SK-N-SH (cell line): ENCODE measurements around the gene ABLIM1. TPM values are rescaled to one million over a fixed set of nuclear protein-coding genes. Genes with fewer than 3 reads are reported as not detected.

Experiments
- CTCF ChIA-PET: fragments of 300-600, 350-600 bp; formaldehyde crosslinking; extraction: SDS; loops from one replicate; lab custom pipeline; 2021; lab: Yijun Ruan, JAX
- POLR2A ChIA-PET: fragments of 350-600 bp; sonication (Branson Sonifier 250); formaldehyde crosslinking; extraction: SDS; loops from one replicate; lab custom pipeline; 2020; ENCODE audit warnings: antibody characterized with exemption, inconsistent platforms; lab: Yijun Ruan, JAX
- DNase-seq: peaks from one replicate; pipeline ENCODE4 v3.0.0; 2012
- H2AFZ ChIP-seq: fragments of 200-600 bp; sonication (generic); 2 replicates; pipeline ENCODE4 v1.8.1; 2016; ENCODE audit warnings: antibody characterized with exemption, mild to moderate bottlenecking, low read depth
- H3F3A ChIP-seq: fragments of 200-600 bp; sonication (generic); replicated peaks from 2 replicates; pipeline ENCODE3; 2016; ENCODE audit warnings: antibody characterized with exemption, mild to moderate bottlenecking; ENCODE audit not compliant: insufficient read depth
- H3K27ac ChIP-seq, 2 experiments: fragments of 200-500 bp in 1 of 2; fragments of 200-600 bp in 1 of 2; sonication (Bioruptor generic) in 1 of 2; sonication (generic), shearing (Covaris generic) in 1 of 2; 2 replicates each; pipeline versions ENCODE4 v1.5.1 to v1.6.1; 2014 to 2016; ENCODE audit warnings: low read depth in 2 of 2, inconsistent platforms in 1 of 2, low read length in 1 of 2, mild to moderate bottlenecking in 1 of 2, mixed read lengths in 1 of 2
- H3K27me3 ChIP-seq: fragments of 200-600 bp; sonication (generic), shearing (Covaris generic); 2 replicates; pipeline ENCODE4 v1.6.1; 2016; ENCODE audit warnings: mixed run types; ENCODE audit not compliant: insufficient read depth
- H3K36me3 ChIP-seq, 2 experiments: fragments of 200-500 bp in 1 of 2; fragments of 200-600 bp in 1 of 2; sonication (Bioruptor generic) in 1 of 2; sonication (generic) in 1 of 2; replicated peaks in 1 of 2; 2 replicates each; pipeline versions ENCODE3 to v1.5.1; 2014 to 2016; ENCODE audit warnings: low read length in 1 of 2, mild to moderate bottlenecking in 1 of 2; ENCODE audit not compliant: insufficient read depth in 2 of 2, control insufficient read depth in 1 of 2
- H3K4me1 ChIP-seq, 2 experiments: fragments of 200-500 bp in 1 of 2; fragments of 200-600 bp in 1 of 2; sonication (Bioruptor generic) in 1 of 2; sonication (generic), shearing (Covaris generic) in 1 of 2; 2 replicates each; pipeline versions ENCODE4 v1.5.1 to v1.6.1; 2014 to 2016; ENCODE audit warnings: low read depth in 1 of 2, low read length in 1 of 2, mixed run types in 1 of 2; ENCODE audit not compliant: insufficient read depth in 2 of 2, control insufficient read depth in 1 of 2
- H3K4me2 ChIP-seq: fragments of 200-600 bp; sonication (generic), shearing (Covaris generic); 2 replicates; pipeline ENCODE4 v1.6.1; 2017; ENCODE audit warnings: mixed run types
- H3K4me3 ChIP-seq, 2 experiments: fragments of 200-500 bp in 1 of 2; fragments of 200-600 bp in 1 of 2; sonication (Bioruptor generic) in 1 of 2; sonication (generic), shearing (Covaris generic) in 1 of 2; 2 replicates each; pipeline versions ENCODE4 v1.5.1 to v1.8.1; 2014 to 2016; ENCODE audit warnings: low read depth in 2 of 2, inconsistent platforms in 1 of 2, low read length in 1 of 2, mild to moderate bottlenecking in 1 of 2, mixed read lengths in 1 of 2, moderate library complexity in 1 of 2
- H3K79me2 ChIP-seq: fragments of 200-600 bp; sonication (generic); 2 replicates; pipeline ENCODE4 v1.8.1; 2017; ENCODE audit warnings: mild to moderate bottlenecking; ENCODE audit not compliant: insufficient read depth
- H3K9ac ChIP-seq: fragments of 200-600 bp; sonication (generic); 2 replicates; pipeline ENCODE4 v1.6.1; 2017; ENCODE audit warnings: mixed run types
- H3K9me2 ChIP-seq: fragments of 200-600 bp; sonication (generic); 2 replicates; pipeline ENCODE4 v1.6.1; 2017; ENCODE audit warnings: mixed run types
- H3K9me3 ChIP-seq: fragments of 200-600 bp; sonication (generic); 2 replicates; pipeline ENCODE4 v1.6.1; 2017; ENCODE audit warnings: mixed run types, mild to moderate bottlenecking, moderate library complexity
- H4K20me1 ChIP-seq: fragments of 200-600 bp; sonication (generic); 2 replicates; pipeline ENCODE4 v1.6.1; 2017; ENCODE audit warnings: mild to moderate bottlenecking, mixed run types; ENCODE audit not compliant: insufficient read depth
- EP300 ChIP-seq, 2 experiments: IDR thresholded peaks; 2 replicates each; pipeline versions ENCODE4 v1.4.0 to v1.6.1; 2012; ENCODE audit warnings: borderline replicate concordance in 1 of 2, low read depth in 1 of 2, low read length in 1 of 2
- EZH2phosphoT487 ChIP-seq: fragments of 200-600 bp; sonication (generic); IDR thresholded peaks from 2 replicates; pipeline ENCODE4 v1.6.1; 2017; ENCODE audit warnings: low read depth, mixed run types, mild to moderate bottlenecking, antibody characterized with exemption, moderate library complexity, borderline replicate concordance
- GABPA ChIP-seq: IDR thresholded peaks from 2 replicates; pipeline ENCODE4 v1.4.0; 2012; ENCODE audit warnings: low read depth, mild to moderate bottlenecking
- JUND ChIP-seq: IDR thresholded peaks from 2 replicates; pipeline ENCODE4 v1.4.0; 2012
- MAX ChIP-seq: IDR thresholded peaks from 2 replicates; pipeline ENCODE4 v1.4.0; 2012; ENCODE audit warnings: low read depth
- MXI1 ChIP-seq: IDR thresholded peaks from 2 replicates; pipeline ENCODE4 v1.6.1; 2012; ENCODE audit warnings: mild to moderate bottlenecking, low read depth, low read length, improper control_type of control experiment
- NRF1 ChIP-seq: IDR thresholded peaks from 2 replicates; pipeline ENCODE4 v1.6.1; 2012; ENCODE audit warnings: low read depth, mild to moderate bottlenecking, low read length
- RAD21 ChIP-seq: IDR thresholded peaks from 2 replicates; pipeline ENCODE4 v1.6.1; 2012; ENCODE audit warnings: mild to moderate bottlenecking, low read length
- REST ChIP-seq: IDR thresholded peaks from 2 replicates; pipeline ENCODE4 v1.6.1; 2012; ENCODE audit warnings: mild to moderate bottlenecking, low read depth, low read length, moderate library complexity
- RFX5 ChIP-seq: IDR thresholded peaks from 2 replicates; pipeline ENCODE4 v1.6.1; 2012; ENCODE audit warnings: mild to moderate bottlenecking, improper control_type of control experiment, low read length
- SMC3 ChIP-seq: IDR thresholded peaks from 2 replicates; pipeline ENCODE4 v1.6.1; 2012; ENCODE audit warnings: low read depth, low read length, improper control_type of control experiment
- TAF1 ChIP-seq: IDR thresholded peaks from 2 replicates; pipeline ENCODE4 v1.6.1; 2012; ENCODE audit warnings: low read depth, mild to moderate bottlenecking, low read length, moderate library complexity, borderline replicate concordance
- TEAD4 ChIP-seq: IDR thresholded peaks from 2 replicates; pipeline ENCODE4 v1.4.0; 2012; ENCODE audit warnings: mild to moderate bottlenecking, borderline replicate concordance; ENCODE audit not compliant: insufficient read depth
- YY1 ChIP-seq: IDR thresholded peaks from 2 replicates; pipeline ENCODE4 v1.4.0; 2012; ENCODE audit warnings: low read depth, mild to moderate bottlenecking
- ZBTB33 ChIP-seq: IDR thresholded peaks from 2 replicates; pipeline ENCODE4 v1.4.0; 2012; ENCODE audit warnings: low read depth, borderline replicate concordance
- WGBS: methylation state at CpG from one replicate; pipeline ENCODE4 v1.1.6; 2017; ENCODE audit warnings: low lambda C conversion rate; 5-methylcytosine and 5-hydroxymethylcytosine counted together
- polyA plus RNA-seq, 3 experiments: library from polyadenylated mRNA; depleted of rRNA; stranded (reverse); fragments of >200 nt; gene quantifications; 2 replicates each; pipeline ENCODE4 v1.2.3, GENCODE V29; 2012
- TF ChIP-seq, protein P1 (sequence below): fragments of 200-600 bp; sonication (generic); IDR thresholded peaks from 2 replicates; pipeline ENCODE4 v1.6.1; 2017; ENCODE audit warnings: antibody characterized with exemption, mild to moderate bottlenecking, moderate library complexity
- TF ChIP-seq, protein P2 (sequence below): fragments of 150-350 bp; IDR thresholded peaks from 2 replicates; pipeline ENCODE4 v1.6.1; 2016; ENCODE audit warnings: mild to moderate bottlenecking, low read depth, low read length
- TF ChIP-seq, protein P3 (sequence below): fragments of 150-350 bp; IDR thresholded peaks from 2 replicates; pipeline ENCODE4 v1.6.1; 2017; ENCODE audit warnings: antibody characterized with exemption, low read length, low read depth, borderline replicate concordance

The ABLIM1 gene
- polyA plus RNA-seq, 1 of the 3 experiments (the other 2 are of a cell fraction): 16.1 TPM

DNA sequence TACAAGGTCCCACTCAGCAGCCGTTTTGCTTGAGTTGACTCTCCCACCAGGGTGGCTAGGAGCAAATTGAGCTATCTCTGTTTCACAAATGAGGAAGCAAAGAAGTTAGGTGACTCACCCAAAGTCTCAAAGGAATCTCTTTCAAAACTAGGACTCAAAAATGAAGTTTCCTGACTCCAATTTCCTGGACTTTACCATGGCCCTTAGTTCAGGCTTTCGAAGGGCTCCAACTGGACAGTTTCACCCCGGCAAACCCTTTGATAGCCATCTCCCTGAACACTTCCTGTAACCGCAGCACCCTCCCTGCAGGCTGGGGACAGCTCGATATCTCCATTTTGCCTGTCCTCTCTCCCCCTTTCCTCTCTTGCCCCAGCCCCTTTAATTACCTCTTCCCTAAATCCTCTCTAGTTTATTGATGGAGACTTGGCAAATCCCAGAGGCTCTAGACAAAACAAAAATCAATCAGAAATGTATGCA is 249.1 kb downstream of the ABLIM1 start:
- H3F3A ChIP-seq: no peaks in the 10 kb centered on the region
- H3K27me3 ChIP-seq: peaks cover 12% of the 10 kb centered on the region; the same call in 1 of the 2 replicates
- no peak overlapping the region for H3K27ac ChIP-seq
- no peaks in the 10 kb centered on the region for H3K79me2 ChIP-seq
- no peaks in the 10 kb centered on the region for H3K9me3 ChIP-seq
- CTCF ChIA-PET: interaction anchor here (0.8 to 2.2 kb wide), 2 partner anchors 105 kb away, joined by 4 to 9 read pairs; no protein-coding TSS in a partner anchor
- H3K36me3 ChIP-seq: no peaks in the 10 kb centered on the region
- POLR2A ChIA-PET: no interaction called here
- no peak overlapping the region for H3K9ac ChIP-seq
- H3K4me1 ChIP-seq: peaks cover 0 to 2% of the 10 kb centered on the region in 2 experiments; a peak in 1 of 4 replicates
- no peak overlapping the region for H3K4me2 ChIP-seq
- no peaks in the 10 kb centered on the region for H3K9me2 ChIP-seq
- H3K4me3 ChIP-seq: no peak overlapping the region
- H2AFZ ChIP-seq: no peak overlapping the region
- 64% methylated on average over 5 of the region's 5 CpGs for WGBS
- H4K20me1 ChIP-seq: no peaks in the 10 kb centered on the region
- no peak for TF ChIP-seq JUND
- no peak for TF ChIP-seq EP300 (IDR thresholded peaks at IDR 0.05; ENCODE audit: borderline replicate concordance in 1 of 2, low read depth in 1 of 2, low read length in 1 of 2)
- TF ChIP-seq ZBTB33: no peak
- TF ChIP-seq SMC3: no peak
- no peak for TF ChIP-seq RFX5
- TF ChIP-seq, protein P1, sequence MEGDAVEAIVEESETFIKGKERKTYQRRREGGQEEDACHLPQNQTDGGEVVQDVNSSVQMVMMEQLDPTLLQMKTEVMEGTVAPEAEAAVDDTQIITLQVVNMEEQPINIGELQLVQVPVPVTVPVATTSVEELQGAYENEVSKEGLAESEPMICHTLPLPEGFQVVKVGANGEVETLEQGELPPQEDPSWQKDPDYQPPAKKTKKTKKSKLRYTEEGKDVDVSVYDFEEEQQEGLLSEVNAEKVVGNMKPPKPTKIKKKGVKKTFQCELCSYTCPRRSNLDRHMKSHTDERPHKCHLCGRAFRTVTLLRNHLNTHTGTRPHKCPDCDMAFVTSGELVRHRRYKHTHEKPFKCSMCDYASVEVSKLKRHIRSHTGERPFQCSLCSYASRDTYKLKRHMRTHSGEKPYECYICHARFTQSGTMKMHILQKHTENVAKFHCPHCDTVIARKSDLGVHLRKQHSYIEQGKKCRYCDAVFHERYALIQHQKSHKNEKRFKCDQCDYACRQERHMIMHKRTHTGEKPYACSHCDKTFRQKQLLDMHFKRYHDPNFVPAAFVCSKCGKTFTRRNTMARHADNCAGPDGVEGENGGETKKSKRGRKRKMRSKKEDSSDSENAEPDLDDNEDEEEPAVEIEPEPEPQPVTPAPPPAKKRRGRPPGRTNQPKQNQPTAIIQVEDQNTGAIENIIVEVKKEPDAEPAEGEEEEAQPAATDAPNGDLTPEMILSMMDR: no peak
- no peak for TF ChIP-seq TAF1
- no peak for TF ChIP-seq MAX
- no peak for TF ChIP-seq GABPA
- no peak for TF ChIP-seq RAD21
- TF ChIP-seq, protein P2, sequence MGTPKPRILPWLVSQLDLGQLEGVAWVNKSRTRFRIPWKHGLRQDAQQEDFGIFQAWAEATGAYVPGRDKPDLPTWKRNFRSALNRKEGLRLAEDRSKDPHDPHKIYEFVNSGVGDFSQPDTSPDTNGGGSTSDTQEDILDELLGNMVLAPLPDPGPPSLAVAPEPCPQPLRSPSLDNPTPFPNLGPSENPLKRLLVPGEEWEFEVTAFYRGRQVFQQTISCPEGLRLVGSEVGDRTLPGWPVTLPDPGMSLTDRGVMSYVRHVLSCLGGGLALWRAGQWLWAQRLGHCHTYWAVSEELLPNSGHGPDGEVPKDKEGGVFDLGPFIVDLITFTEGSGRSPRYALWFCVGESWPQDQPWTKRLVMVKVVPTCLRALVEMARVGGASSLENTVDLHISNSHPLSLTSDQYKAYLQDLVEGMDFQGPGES: no peak
- no peak for TF ChIP-seq EZH2phosphoT487
- TF ChIP-seq REST: no peak
- no peak for TF ChIP-seq MXI1
- no peak for TF ChIP-seq YY1
- TF ChIP-seq NRF1: no peak
- TF ChIP-seq, protein P3, sequence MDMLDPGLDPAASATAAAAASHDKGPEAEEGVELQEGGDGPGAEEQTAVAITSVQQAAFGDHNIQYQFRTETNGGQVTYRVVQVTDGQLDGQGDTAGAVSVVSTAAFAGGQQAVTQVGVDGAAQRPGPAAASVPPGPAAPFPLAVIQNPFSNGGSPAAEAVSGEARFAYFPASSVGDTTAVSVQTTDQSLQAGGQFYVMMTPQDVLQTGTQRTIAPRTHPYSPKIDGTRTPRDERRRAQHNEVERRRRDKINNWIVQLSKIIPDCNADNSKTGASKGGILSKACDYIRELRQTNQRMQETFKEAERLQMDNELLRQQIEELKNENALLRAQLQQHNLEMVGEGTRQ: no peak
- TF ChIP-seq TEAD4: no peak
- DNase-seq: no peak
